HAP-1 (cell line): ENCODE results near the gene NAXE.

Experiments used
- DNase-seq, 2 experiments: peaks; one replicate each; pipeline ENCODE4 v3.0.0-alpha.2; 2016 to 2020; ENCODE audit warnings: low spot score in 2 of 2
- H3K27me3 ChIP-seq: fragments of 250-450 bp; sonication (Bioruptor Pico); 2 replicates; pipeline ENCODE4 v1.5.1; 2020; ENCODE audit warnings: low read depth, mild to moderate bottlenecking, moderate library complexity
- H3K36me3 ChIP-seq: fragments of 250-450 bp; sonication (Bioruptor Pico); replicated peaks from 2 replicates; pipeline ENCODE4 v1.5.1; 2020; ENCODE audit warnings: mild to moderate bottlenecking
- H3K4me1 ChIP-seq: fragments of 250-450 bp; sonication (Bioruptor Pico); 2 replicates; pipeline ENCODE4 v1.5.1; 2020; ENCODE audit warnings: mild to moderate bottlenecking
- H3K4me3 ChIP-seq: fragments of 250-450 bp; sonication (Bioruptor Pico); 2 replicates; pipeline ENCODE4 v1.5.1; 2020; ENCODE audit warnings: mild to moderate bottlenecking, moderate library complexity
- H3K9me3 ChIP-seq: fragments of 250-450 bp; sonication (Bioruptor Pico); 2 replicates; pipeline ENCODE4 v1.5.1; 2020; ENCODE audit warnings: mild to moderate bottlenecking, moderate library complexity
- in situ Hi-C: fragments of 300-500 bp; cut with MboI; formaldehyde crosslinking; loops from 3 replicates; pipeline ENCODE4 v1.14.3; 2020; ENCODE audit warnings: low sequenced_read_pairs, inconsistent platforms, mixed read lengths

Gene NAXE

GRCh38 chr1:156554971-156555370 is 36.6 kb upstream of the NAXE start:
- no peaks in the 10 kb centered on the region for H3K4me1 ChIP-seq
- in situ Hi-C loops, result no loop called here
- DNase-seq, result no peak
- no peaks in the 10 kb centered on the region for H3K27me3 ChIP-seq
- no peak overlapping the region for H3K4me3 ChIP-seq
- peaks cover 57% of the 10 kb centered on the region for H3K36me3 ChIP-seq
- H3K9me3 ChIP-seq, result no peaks in the 10 kb centered on the region

GRCh38 chr1:156555715-156556114 is 35.9 kb upstream of the NAXE start:
- Histone ChIP-seq H3K36me3 (peaks cover 60% of the 10 kb centered on the region), H3K4me1 (no peaks in the 10 kb centered on the region)
- in situ Hi-C loops, result no loop called here

GRCh38 chr1:156556354-156556753 is 35.2 kb upstream of the NAXE start:
- Histone ChIP-seq H3K9me3 (no peaks in the 10 kb centered on the region), H3K27me3 (no peaks in the 10 kb centered on the region), H3K4me1 (no peaks in the 10 kb centered on the region), H3K36me3 (peaks cover 59% of the 10 kb centered on the region), H3K4me3 (no peak overlapping the region)
- DNase-seq, result no peak
- in situ Hi-C loops, result no loop called here

More at GRCh38 chr1:156555715-156556114, 35.9 kb upstream of the NAXE start:
- Histone ChIP-seq H3K9me3 (no peaks in the 10 kb centered on the region), H3K4me3 (no peak overlapping the region), H3K27me3 (no peaks in the 10 kb centered on the region)
- DNase-seq, result no peak

- in situ Hi-C loops, result no loop called here
- Histone ChIP-seq H3K9me3 (no peaks in the 10 kb centered on the region), H3K36me3 (peaks cover 53% of the 10 kb centered on the region), H3K4me3 (no peak overlapping the region), H3K4me1 (no peaks in the 10 kb centered on the region), H3K27me3 (no peaks in the 10 kb centered on the region)
- DNase-seq, result no peak
Observed at GRCh38 chr1:156559086-156559796, 32.3 kb upstream of the NAXE start.

- DNase-seq, result no peak
- in situ Hi-C loops, result no loop called here
- H3K36me3 ChIP-seq, result peaks cover 53% of the 10 kb centered on the region
- no peak overlapping the region for H3K4me3 ChIP-seq
- H3K9me3 ChIP-seq, result no peaks in the 10 kb centered on the region
- H3K27me3 ChIP-seq, result no peaks in the 10 kb centered on the region
- H3K4me1 ChIP-seq, result no peaks in the 10 kb centered on the region
Observed at GRCh38 chr1:156559797-156560385, 31.7 kb upstream of the NAXE start.

GRCh38 chr1:156560585-156561163 is 30.9 kb upstream of the NAXE start:
- DNase-seq, result no peak
- no peaks in the 10 kb centered on the region for H3K9me3 ChIP-seq

GRCh38 chr1:156565519-156565918 is 26.1 kb upstream of the NAXE start:
- in situ Hi-C loops, result loop anchor here (5.0 kb wide), 1 partner anchor 48 kb away; no protein-coding TSS in a partner anchor
- Histone ChIP-seq H3K27me3 (no peaks in the 10 kb centered on the region), H3K4me1 (no peaks in the 10 kb centered on the region), H3K4me3 (no peak overlapping the region), H3K36me3 (peaks cover 44% of the 10 kb centered on the region), H3K9me3 (no peaks in the 10 kb centered on the region)
- DNase-seq, result no peak

More at GRCh38 chr1:156560585-156561163, 30.9 kb upstream of the NAXE start:
- Histone ChIP-seq H3K4me3 (no peak overlapping the region), H3K4me1 (no peaks in the 10 kb centered on the region), H3K27me3 (no peaks in the 10 kb centered on the region), H3K36me3 (peaks cover 56% of the 10 kb centered on the region)
- in situ Hi-C loops, result no loop called here

GRCh38 chr1:156566436-156566835 is 25.1 kb upstream of the NAXE start:
- Histone ChIP-seq H3K36me3 (peaks cover 37% of the 10 kb centered on the region), H3K9me3 (no peaks in the 10 kb centered on the region), H3K4me3 (no peak overlapping the region), H3K4me1 (peaks cover 5% of the 10 kb centered on the region; the same call in 1 of the 2 replicates), H3K27me3 (no peaks in the 10 kb centered on the region)
- no peak for DNase-seq
- in situ Hi-C loops, result loop anchor here (5.0 kb wide), 1 partner anchor 49 kb away; no protein-coding TSS in a partner anchor

GRCh38 chr1:156571261-156571852 is 20.2 kb upstream of the NAXE start:
- Histone ChIP-seq H3K9me3 (no peaks in the 10 kb centered on the region), H3K27me3 (0 out of 2 replicates have a peak, but pooled peaks cover 2% of the 10 kb centered on the region), H3K4me3 (peak overlapping the region; percentile 75), H3K36me3 (peaks cover 10% of the 10 kb centered on the region), H3K4me1 (peaks cover 5% of the 10 kb centered on the region; the same call in 1 of the 2 replicates)
- in situ Hi-C loops, result no loop called here
- DNase-seq, result no peak

GRCh38 chr1:156571919-156572662 is 19.5 kb upstream of the NAXE start, which contains the start of gene IQGAP3:
IQGAP3 (minus strand) TSS chr1:156572565; CDS start chr1:156572529, 36 bp downstream.
- Histone ChIP-seq H3K9me3 (no peaks in the 10 kb centered on the region), H3K4me3 (peak within 1 kb of the TSS; percentile 75), H3K4me1 (peaks cover 5% of the 10 kb centered on the region; the same call in 1 of the 2 replicates), H3K27me3 (0 out of 2 replicates have a peak, but pooled peaks cover 2% of the 10 kb centered on the region), H3K36me3 (peaks cover 10% of the 10 kb centered on the region)
- in situ Hi-C loops, result no loop called here
- DNase-seq, result peak; percentile 66 to 90

- DNase-seq, result no peak
Observed at GRCh38 chr1:156572663-156573018, 18.9 kb upstream of the NAXE start.

GRCh38 chr1:156574039-156574633 is 17.4 kb upstream of the NAXE start:
- H3K4me3 ChIP-seq, result no peak overlapping the region
- in situ Hi-C loops, result no loop called here
- no peak for DNase-seq
- 0 out of 2 replicates have a peak, but pooled peaks cover 2% of the 10 kb centered on the region for H3K27me3 ChIP-seq
- H3K9me3 ChIP-seq, result no peaks in the 10 kb centered on the region
- H3K36me3 ChIP-seq, result no peaks in the 10 kb centered on the region; the same call in 1 of the 2 replicates
- peaks cover 5% of the 10 kb centered on the region; the same call in 1 of the 2 replicates for H3K4me1 ChIP-seq

More at GRCh38 chr1:156572663-156573018, 18.9 kb upstream of the NAXE start:
- H3K4me3 ChIP-seq, result peak overlapping the region; percentile 75
- H3K36me3 ChIP-seq, result peaks cover 6% of the 10 kb centered on the region
- H3K4me1 ChIP-seq, result peaks cover 5% of the 10 kb centered on the region; the same call in 1 of the 2 replicates
- in situ Hi-C loops, result no loop called here
- no peaks in the 10 kb centered on the region for H3K9me3 ChIP-seq
- 0 out of 2 replicates have a peak, but pooled peaks cover 2% of the 10 kb centered on the region for H3K27me3 ChIP-seq

GRCh38 chr1:156577550-156577949 is 14.0 kb upstream of the NAXE start:
- DNase-seq, result no peak
- Histone ChIP-seq H3K4me3 (no peak overlapping the region), H3K4me1 (no peaks in the 10 kb centered on the region), H3K9me3 (no peaks in the 10 kb centered on the region), H3K27me3 (0 out of 2 replicates have a peak, but pooled peaks cover 2% of the 10 kb centered on the region), H3K36me3 (no peaks in the 10 kb centered on the region)
- in situ Hi-C loops, result no loop called here
